Stimulated activated CD8-positive, alpha-beta memory T cell treated with anti-CD3 and anti-CD28 coated beads, Interleukin-15, amount 100 ng/mL, for 48 hours (primary cell): ENCODE results near the gene HPS4.
"Not testable (repeated sequence)": the region's sequence is repeated elsewhere in the genome, so short reads cannot be mapped to it uniquely, and the experiment has no call there.

ENCODE experiments used
- DNase-seq, 2 donors: peaks; one replicate each; pipeline ENCODE4 v3.0.0-alpha.2; 2020; ENCODE audit warnings: low read depth in 2 of 2

HPS4 gene

GRCh38 chr22:26414347-26414746, 69.2 kb downstream of the HPS4 start:
- no peak for DNase-seq

- DNase-seq, result no peak
Measured at GRCh38 chr22:26410386-26410785, 73.2 kb downstream of the HPS4 start.

GRCh38 chr22:26409719-26410335, 73.8 kb downstream of the HPS4 start:
- DNase-seq, result no peak

GRCh38 chr22:26408562-26409220, 74.9 kb downstream of the HPS4 start:
- DNase-seq, result not testable (repeated sequence)

DNA sequence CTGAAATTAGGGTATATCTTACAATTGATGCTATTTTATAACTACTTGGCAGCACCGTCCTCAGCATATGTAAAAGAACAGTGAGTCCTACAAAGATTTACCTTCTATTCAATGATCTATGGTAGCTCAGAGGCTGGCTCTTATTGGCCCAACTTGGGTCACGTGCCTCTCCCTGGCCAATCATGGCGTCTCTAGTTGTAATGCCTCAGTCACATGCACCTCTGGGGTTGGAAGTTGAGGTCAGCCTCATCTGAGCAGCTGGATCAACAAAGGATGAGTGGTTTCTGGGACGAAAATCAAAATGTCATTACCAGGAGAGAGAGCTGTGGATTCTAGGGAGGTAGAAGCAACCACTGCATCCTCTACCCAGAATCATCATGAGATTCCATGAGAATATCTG, 77.5 kb downstream of the HPS4 start:
- DNase-seq, result no peak

- DNase-seq, result no peak
Measured at GRCh38 chr22:26404851-26405421, 78.6 kb downstream of the HPS4 start.

GRCh38 chr22:26401726-26402125, 81.9 kb downstream of the HPS4 start:
- DNase-seq, result no peak
